SU-DHL-6 (cell line): ENCODE measurements around the gene CNNM1.

Experiments used
- CTCF ChIP-seq: fragments of 200-600 bp; sonication (generic); IDR thresholded peaks from one replicate; pipeline ENCODE4 v1.5.1; 2017; ENCODE audit warnings: antibody characterized with exemption, mild to moderate bottlenecking, low read length, moderate library complexity; ENCODE audit not compliant: insufficient read depth, poor library complexity, severe bottlenecking
- EZH2phosphoT487 ChIP-seq: fragments of 200-600 bp; sonication (generic), shearing (Covaris generic); conservative IDR thresholded peaks from 2 replicates; pipeline ENCODE4 v1.6.1; 2018; ENCODE audit warnings: mild to moderate bottlenecking, antibody characterized with exemption, low read length, moderate library complexity, mixed read lengths

- TF ChIP-seq CTCF (no peak), EZH2phosphoT487 (no peak)
Measured at GRCh38 chr10:99303899-99304861, 25.0 kb upstream of the CNNM1 start.
